ENCODE measurements around the gene OSER1. TPM values are rescaled to one million over a fixed set of nuclear protein-coding genes. Genes with fewer than 3 reads are reported as not detected.

The OSER1 gene
- polyA plus RNA-seq, 4 donors = 44.5 to 52.4 (median 47.5) TPM

GRCh38 chr20:44181611-44182010 lies 29.0 kb downstream of the OSER1 start:
- DNase-seq (ENCODE audit: low read depth in 4 of 4, low spot score in 2 of 4) = no peak

- DNase-seq (ENCODE audit: low read depth in 4 of 4, low spot score in 2 of 4) = no peak
Measured at GRCh38 chr20:44180814-44181213, 29.8 kb downstream of the OSER1 start.

GRCh38 chr20:44176833-44177534 lies 33.6 kb downstream of the OSER1 start:
- DNase-seq (ENCODE audit: low read depth in 4 of 4, low spot score in 2 of 4) = no peak

- DNase-seq (ENCODE audit: low read depth in 4 of 4, low spot score in 2 of 4) = no peak
Measured at GRCh38 chr20:44174996-44175765, 35.4 kb downstream of the OSER1 start.

GRCh38 chr20:44173846-44174245 lies 36.7 kb downstream of the OSER1 start:
- no peak for DNase-seq (ENCODE audit: low read depth in 4 of 4, low spot score in 2 of 4)

GRCh38 chr20:44173116-44173515 lies 37.5 kb downstream of the OSER1 start:
- no peak for DNase-seq (ENCODE audit: low read depth in 4 of 4, low spot score in 2 of 4)

GRCh38 chr20:44172572-44172950 lies 38.0 kb downstream of the OSER1 start:
- no peak for DNase-seq (ENCODE audit: low read depth in 4 of 4, low spot score in 2 of 4)

GRCh38 chr20:44171775-44172571 lies 38.6 kb downstream of the OSER1 start:
- no peak for DNase-seq (ENCODE audit: low read depth in 4 of 4, low spot score in 2 of 4)

- no peak for DNase-seq (ENCODE audit: low read depth in 4 of 4, low spot score in 2 of 4)
Measured at GRCh38 chr20:44170816-44171410, 39.7 kb downstream of the OSER1 start.

- no peak for DNase-seq (ENCODE audit: low read depth in 4 of 4, low spot score in 2 of 4)
Measured at GRCh38 chr20:44167736-44168135, 42.8 kb downstream of the OSER1 start.

GRCh38 chr20:44166477-44166876 lies 44.1 kb downstream of the OSER1 start:
- DNase-seq (ENCODE audit: low read depth in 4 of 4, low spot score in 2 of 4) = no peak

- DNase-seq (ENCODE audit: low read depth in 4 of 4, low spot score in 2 of 4) = no peak
Measured at GRCh38 chr20:44166008-44166407, 44.6 kb downstream of the OSER1 start.

GRCh38 chr20:44160133-44160532 lies 50.4 kb downstream of the OSER1 start:
- DNase-seq (ENCODE audit: low read depth in 4 of 4, low spot score in 2 of 4) = no peak

GRCh38 chr20:44159711-44160110 lies 50.9 kb downstream of the OSER1 start:
- no peak for DNase-seq (ENCODE audit: low read depth in 4 of 4, low spot score in 2 of 4)

- no peak for DNase-seq (ENCODE audit: low read depth in 4 of 4, low spot score in 2 of 4)
Measured at GRCh38 chr20:44159125-44159524, 51.4 kb downstream of the OSER1 start.

GRCh38 chr20:44157061-44157460 lies 53.5 kb downstream of the OSER1 start:
- DNase-seq (ENCODE audit: low read depth in 4 of 4, low spot score in 2 of 4) = no peak

- no peak for DNase-seq (ENCODE audit: low read depth in 4 of 4, low spot score in 2 of 4)
Measured at GRCh38 chr20:44154521-44155001, 56.0 kb downstream of the OSER1 start.

GRCh38 chr20:44153636-44154043 lies 56.9 kb downstream of the OSER1 start:
- no peak for DNase-seq (ENCODE audit: low read depth in 4 of 4, low spot score in 2 of 4)

- no peak for DNase-seq (ENCODE audit: low read depth in 4 of 4, low spot score in 2 of 4)
Measured at GRCh38 chr20:44151621-44152416, 58.8 kb downstream of the OSER1 start.

GRCh38 chr20:44146272-44146671 lies 64.3 kb downstream of the OSER1 start:
- no peak for DNase-seq (ENCODE audit: low read depth in 4 of 4, low spot score in 2 of 4)
